Glutamatergic neuron (in vitro differentiated cells): ENCODE measurements around the gene GUCY2C. TPM values are rescaled to one million over a fixed set of nuclear protein-coding genes. Genes with fewer than 3 reads are reported as not detected.
A peak's percentile ranks its signal among the peaks of the same experiment; 100 is the strongest.

ENCODE experiments used
- DNase-seq: peaks from one replicate; pipeline ENCODE4 v3.0.0; 2022
- H3K27ac Mint-ChIP-seq: one replicate; pipeline ENCODE4 v1.8.0; 2020; ENCODE audit warnings: mild to moderate bottlenecking, mixed read lengths, inconsistent platforms; ENCODE audit not compliant: unreplicated experiment
- H3K27me3 Mint-ChIP-seq: one replicate; pipeline ENCODE4 v1.8.0; 2020; ENCODE audit warnings: mild to moderate bottlenecking, moderate library complexity, mixed read lengths, inconsistent platforms; ENCODE audit not compliant: unreplicated experiment
- H3K36me3 Mint-ChIP-seq: one replicate; pipeline ENCODE4 v1.8.0; 2020; ENCODE audit warnings: mild to moderate bottlenecking, mixed read lengths, inconsistent platforms; ENCODE audit not compliant: unreplicated experiment
- H3K4me1 Mint-ChIP-seq: one replicate; pipeline ENCODE4 v1.8.0; 2020; ENCODE audit warnings: mild to moderate bottlenecking, low read depth, mixed read lengths, inconsistent platforms; ENCODE audit not compliant: unreplicated experiment
- H3K4me3 Mint-ChIP-seq: one replicate; pipeline ENCODE4 v1.8.0; 2020; ENCODE audit warnings: mild to moderate bottlenecking, mixed read lengths, inconsistent platforms; ENCODE audit not compliant: unreplicated experiment
- H3K9me3 Mint-ChIP-seq: one replicate; pipeline ENCODE4 v1.8.0; 2020; ENCODE audit warnings: mild to moderate bottlenecking, moderate library complexity, mixed read lengths, inconsistent platforms; ENCODE audit not compliant: unreplicated experiment
- CTCF ChIP-seq: fragments of 200-600 bp; sonication (generic); IDR thresholded peaks from one replicate; pipeline ENCODE4 v1.5.0; 2021; ENCODE audit not compliant: partially characterized antibody, unreplicated experiment
- total RNA-seq: library from RNA; stranded (reverse); fragmentation: NEBNext Ultra II Directional; extraction: Animal tissue kit (Norgen Biotek cat#: 25700); gene quantifications from one replicate; pipeline ENCODE4 v1.2.1, GENCODE V29; 2021; ENCODE audit not compliant: unreplicated experiment

The GUCY2C gene
- total RNA-seq, 1 donor from 2014 or later, result not detected

- DNase-seq, result no peak
- no peak overlapping the region for H3K4me3 Mint-ChIP-seq
- TF ChIP-seq CTCF, result no peak
- no peaks in the 10 kb centered on the region for H3K27me3 Mint-ChIP-seq
- H3K4me1 Mint-ChIP-seq, result no peaks in the 10 kb centered on the region
- H3K27ac Mint-ChIP-seq, result no peak overlapping the region
- peaks cover 2% of the 10 kb centered on the region for H3K9me3 Mint-ChIP-seq
- H3K36me3 Mint-ChIP-seq, result no peaks in the 10 kb centered on the region
Observed at GRCh38 chr12:14668591-14668990, 27.8 kb downstream of the GUCY2C start.

- Mint-ChIP-seq H3K27me3 (no peaks in the 10 kb centered on the region), H3K9me3 (peaks cover 2% of the 10 kb centered on the region), H3K4me3 (no peak overlapping the region), H3K36me3 (no peaks in the 10 kb centered on the region), H3K27ac (no peak overlapping the region), H3K4me1 (no peaks in the 10 kb centered on the region)
- no peak for TF ChIP-seq CTCF
- DNase-seq, result no peak
Observed at GRCh38 chr12:14665354-14666348, 30.7 kb downstream of the GUCY2C start.

- H3K36me3 Mint-ChIP-seq, result no peaks in the 10 kb centered on the region
- H3K27ac Mint-ChIP-seq, result no peak overlapping the region
- H3K4me1 Mint-ChIP-seq, result no peaks in the 10 kb centered on the region
- DNase-seq, result no peak
- peak; percentile 25 for TF ChIP-seq CTCF
- peaks cover 2% of the 10 kb centered on the region for H3K9me3 Mint-ChIP-seq
- H3K4me3 Mint-ChIP-seq, result no peak overlapping the region
- H3K27me3 Mint-ChIP-seq, result no peaks in the 10 kb centered on the region
Observed at GRCh38 chr12:14664434-14665023, 31.9 kb downstream of the GUCY2C start.

GRCh38 chr12:14663002-14663401 is 33.4 kb downstream of the GUCY2C start:
- no peak overlapping the region for H3K27ac Mint-ChIP-seq

More at GRCh38 chr12:14663002-14663401, 33.4 kb downstream of the GUCY2C start:
- TF ChIP-seq CTCF, result no peak
- Mint-ChIP-seq H3K27me3 (no peaks in the 10 kb centered on the region), H3K36me3 (no peaks in the 10 kb centered on the region), H3K4me3 (no peak overlapping the region), H3K4me1 (no peaks in the 10 kb centered on the region), H3K9me3 (peaks cover 2% of the 10 kb centered on the region)
- no peak for DNase-seq
